Trophoblast cell (in vitro differentiated cells and primary cell): Measurements from ENCODE around the gene SRRM5. TPM values are rescaled to one million over a fixed set of nuclear protein-coding genes. Genes with fewer than 3 reads are reported as not detected.

Experiments used
- DNase-seq, 2 donors: peaks; one replicate each; pipeline ENCODE4 v3.0.0-alpha.2; 2016
- H2AFZ ChIP-seq: 2 replicates; pipeline ENCODE4 v1.6.1; 2013; ENCODE audit warnings: low read length, moderate library complexity, mild to moderate bottlenecking; ENCODE audit not compliant: insufficient read depth, poor library complexity
- H2AK5ac ChIP-seq: 2 replicates; pipeline ENCODE4 v1.6.1; 2013; ENCODE audit warnings: mild to moderate bottlenecking, low read length
- H2BK120ac ChIP-seq: 2 replicates; pipeline ENCODE4 v1.6.1; 2013; ENCODE audit warnings: low read length, mild to moderate bottlenecking, moderate library complexity; ENCODE audit not compliant: insufficient read depth, poor library complexity
- H2BK12ac ChIP-seq: 2 replicates; pipeline ENCODE4 v1.6.1; 2013; ENCODE audit warnings: mild to moderate bottlenecking, low read length, moderate library complexity
- H2BK5ac ChIP-seq: 2 replicates; pipeline ENCODE4 v1.6.1; 2013; ENCODE audit warnings: low read length, low read depth, moderate library complexity, mild to moderate bottlenecking; ENCODE audit not compliant: poor library complexity
- H3K14ac ChIP-seq: 2 replicates; pipeline ENCODE4 v1.6.1; 2013; ENCODE audit warnings: mild to moderate bottlenecking, low read length
- H3K18ac ChIP-seq: 2 replicates; pipeline ENCODE4 v1.6.1; 2013; ENCODE audit warnings: mild to moderate bottlenecking, low read length
- H3K23ac ChIP-seq: 2 replicates; pipeline ENCODE4 v1.6.1; 2013; ENCODE audit warnings: low read length
- H3K27ac ChIP-seq: 2 replicates; pipeline ENCODE4 v1.5.1; 2013; ENCODE audit warnings: low read depth, mild to moderate bottlenecking, inconsistent platforms, low read length, moderate library complexity
- H3K27me3 ChIP-seq: 2 replicates; pipeline ENCODE4 v1.6.1; 2013; ENCODE audit warnings: inconsistent platforms, mild to moderate bottlenecking, low read length, moderate library complexity; ENCODE audit not compliant: insufficient read depth
- H3K36me3 ChIP-seq, 2 experiments: 1 replicate in 1 of 2; 2 replicates in 1 of 2; pipeline ENCODE4 v1.6.1; 2013; ENCODE audit warnings: low read length in 2 of 2, mild to moderate bottlenecking in 2 of 2, moderate library complexity in 1 of 2; ENCODE audit not compliant: insufficient read depth in 2 of 2, control insufficient read depth in 1 of 2
- H3K4ac ChIP-seq: 2 replicates; pipeline ENCODE4 v1.6.1; 2013; ENCODE audit warnings: low read depth, mild to moderate bottlenecking, low read length, moderate library complexity
- H3K4me1 ChIP-seq, 2 experiments: 1 replicate in 1 of 2; 2 replicates in 1 of 2; pipeline ENCODE4 v1.6.1; 2013; ENCODE audit warnings: low read length in 2 of 2, mild to moderate bottlenecking in 2 of 2, moderate library complexity in 1 of 2; ENCODE audit not compliant: insufficient read depth in 2 of 2, control insufficient read depth in 1 of 2
- H3K4me2 ChIP-seq: 2 replicates; pipeline ENCODE4 v1.6.1; 2013; ENCODE audit warnings: inconsistent platforms, mild to moderate bottlenecking, low read length, moderate library complexity
- H3K4me3 ChIP-seq: 2 replicates; pipeline ENCODE4 v1.5.1; 2013; ENCODE audit warnings: mild to moderate bottlenecking, low read depth, low read length, inconsistent platforms
- H3K79me1 ChIP-seq: one replicate; pipeline ENCODE4 v1.6.1; 2013; ENCODE audit warnings: low read length
- H3K79me2 ChIP-seq: 2 replicates; pipeline ENCODE4 v1.6.1; 2013; ENCODE audit warnings: low read length, mild to moderate bottlenecking; ENCODE audit not compliant: control insufficient read depth, insufficient read depth, poor library complexity
- H3K9ac ChIP-seq: 2 replicates; pipeline ENCODE4 v1.6.1; 2013; ENCODE audit warnings: mild to moderate bottlenecking, low read length
- H3K9me3 ChIP-seq: 2 replicates; pipeline ENCODE4 v1.6.1; 2013; ENCODE audit warnings: low read depth, mild to moderate bottlenecking, control low read depth, inconsistent platforms, low read length; ENCODE audit not compliant: insufficient read depth
- H4K12ac ChIP-seq: 2 replicates; pipeline ENCODE4 v1.6.1; 2013; ENCODE audit warnings: low read depth, mild to moderate bottlenecking, low read length, moderate library complexity
- H4K8ac ChIP-seq: 2 replicates; pipeline ENCODE4 v1.6.1; 2013; ENCODE audit warnings: low read depth, mild to moderate bottlenecking, low read length, moderate library complexity
- H4K91ac ChIP-seq: one replicate; pipeline ENCODE4 v1.6.1; 2013; ENCODE audit warnings: low read depth, mild to moderate bottlenecking, low read length, moderate library complexity
- WGBS: extraction: QIAGEN DNeasy Blood & Tissue Kit; methylation state at CpG from one replicate; pipeline ENCODE4 v1.1.7; 2013; ENCODE audit warnings: missing lambda C conversion rate; ENCODE audit not compliant: insufficient read length, insufficient coverage; ENCODE audit errors: extremely low coverage; 5-methylcytosine and 5-hydroxymethylcytosine counted together
- polyA plus RNA-seq: library from polyadenylated mRNA; stranded (reverse); fragments of 200-250 nt; gene quantifications from 2 replicates; pipeline ENCODE4 v1.2.3, GENCODE V29; 2013

Gene SRRM5, protein sequence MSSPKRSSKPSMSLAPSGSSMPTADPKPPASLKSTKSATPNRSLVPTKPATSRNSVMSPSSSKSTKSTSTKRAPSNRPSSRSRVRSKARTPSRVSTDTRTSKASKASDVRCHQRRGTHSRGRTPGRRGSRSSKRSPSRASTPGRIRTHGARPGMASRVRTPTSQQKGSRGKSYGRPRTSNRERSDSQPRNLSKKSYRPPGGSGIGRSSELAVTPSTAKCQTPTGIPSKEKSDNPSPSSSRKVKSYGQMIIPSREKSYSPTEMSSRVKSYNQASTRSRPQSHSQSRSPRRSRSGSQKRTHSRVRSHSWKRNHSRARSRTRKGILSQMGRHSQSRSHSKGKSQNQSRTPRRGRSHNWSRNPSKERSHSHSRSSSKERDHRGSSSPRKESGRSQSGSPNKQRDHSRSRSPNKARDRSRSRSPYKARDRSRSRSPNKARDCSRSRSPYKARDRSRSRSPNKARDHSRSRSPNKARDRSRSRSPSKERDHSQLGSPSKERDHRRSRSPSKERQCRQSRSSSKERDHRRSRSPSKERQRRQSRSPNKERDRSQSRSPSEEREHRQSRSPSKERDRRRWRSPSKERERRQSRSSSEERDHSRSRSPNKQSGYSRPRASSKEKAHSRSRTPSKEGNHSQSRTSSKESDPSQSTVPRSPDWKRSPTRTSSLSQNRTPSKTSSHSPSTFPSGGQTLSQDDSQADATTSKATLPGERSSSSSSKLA
- 0.27 and 0.29 TPM in 2 replicates for polyA plus RNA-seq

DNA sequence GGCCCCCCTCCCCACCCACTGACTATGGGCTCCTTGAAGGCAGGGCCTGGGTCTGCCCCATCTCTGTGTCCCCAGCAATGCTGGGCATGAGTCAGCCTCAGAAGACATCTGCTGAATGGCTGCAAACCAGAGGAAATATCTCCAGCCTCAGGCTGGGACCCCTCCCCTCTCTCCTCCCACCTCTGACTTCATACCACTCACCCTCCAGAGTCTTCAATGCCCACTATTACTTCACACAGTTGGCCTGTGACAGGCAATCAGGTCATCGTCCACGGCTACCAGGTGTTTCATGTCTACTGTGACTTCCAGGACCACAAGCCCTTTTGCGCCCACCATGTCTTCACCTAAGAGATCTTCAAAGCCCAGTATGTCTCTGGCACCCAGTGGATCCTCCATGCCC, at the start of gene SRRM5:
Gene SRRM5, plus strand, starts transcription at position 301 of the 400 bp plus-strand sequence. Its CDS starts 34 bp downstream, at position 335.
- H3K4me2 ChIP-seq, result no peak within 1 kb of the TSS
- H3K9ac ChIP-seq, result no peak within 1 kb of the TSS
- no peaks in the 10 kb centered on the region for H3K79me2 ChIP-seq
- H3K27ac ChIP-seq, result no peak within 1 kb of the TSS
- H3K36me3 ChIP-seq, result peaks cover 33 to 46% of the 10 kb centered on the region in 2 experiments
- H3K4me1 ChIP-seq, result no peaks in the 10 kb centered on the region
- no peak within 1 kb of the TSS for H3K14ac ChIP-seq
- no peak within 1 kb of the TSS for H3K4ac ChIP-seq
- WGBS, result no CpG with 5 or more reads among the region's 3 CpGs
- H2BK120ac ChIP-seq, result no peak within 1 kb of the TSS
- H3K23ac ChIP-seq, result no peak within 1 kb of the TSS
- H3K4me3 ChIP-seq, result no peak within 1 kb of the TSS
- H3K27me3 ChIP-seq, result no peaks in the 10 kb centered on the region
- H2AK5ac ChIP-seq, result no peak within 1 kb of the TSS
- H3K9me3 ChIP-seq, result peaks cover 1% of the 10 kb centered on the region
- no peak within 1 kb of the TSS for H2BK12ac ChIP-seq
- H2AFZ ChIP-seq, result no peak within 1 kb of the TSS
- H3K79me1 ChIP-seq, result no peaks in the 10 kb centered on the region
- DNase-seq, result no peak
- H4K12ac ChIP-seq, result no peak within 1 kb of the TSS
- H4K8ac ChIP-seq, result no peak within 1 kb of the TSS
- H2BK5ac ChIP-seq, result no peak within 1 kb of the TSS
- no peak within 1 kb of the TSS for H4K91ac ChIP-seq
- H3K18ac ChIP-seq, result no peak within 1 kb of the TSS

- H3K4me1 ChIP-seq, result no peaks in the 10 kb centered on the region
- no peak overlapping the region for H2AK5ac ChIP-seq
- H3K4ac ChIP-seq, result no peak overlapping the region
- no peak overlapping the region for H2BK5ac ChIP-seq
- H3K27me3 ChIP-seq, result no peaks in the 10 kb centered on the region
- peaks cover 25 to 32% of the 10 kb centered on the region in 2 experiments for H3K36me3 ChIP-seq
- no peak overlapping the region for H2BK12ac ChIP-seq
- H3K14ac ChIP-seq, result no peak overlapping the region
- no peak overlapping the region for H3K18ac ChIP-seq
- H3K9ac ChIP-seq, result no peak overlapping the region
- no peak overlapping the region for H4K8ac ChIP-seq
- no peaks in the 10 kb centered on the region for H3K79me1 ChIP-seq
- no peak overlapping the region for H4K91ac ChIP-seq
- no peak overlapping the region for H4K12ac ChIP-seq
- H2BK120ac ChIP-seq, result no peak overlapping the region
- no peak for DNase-seq
- WGBS, result no CpG with 5 or more reads among the region's 6 CpGs
- no peaks in the 10 kb centered on the region for H3K79me2 ChIP-seq
- no peak overlapping the region for H3K23ac ChIP-seq
- no peak overlapping the region for H3K4me2 ChIP-seq
- H3K27ac ChIP-seq, result no peak overlapping the region
- no peak overlapping the region for H2AFZ ChIP-seq
- no peaks in the 10 kb centered on the region for H3K9me3 ChIP-seq
- H3K4me3 ChIP-seq, result no peak overlapping the region
These were observed 49.6 kb upstream of the SRRM5 start for GRCh38 chr19:43562226-43562697.

GRCh38 chr19:43562698-43563241, 49.1 kb upstream of the SRRM5 start:
- no peak overlapping the region for H3K18ac ChIP-seq
- no peaks in the 10 kb centered on the region for H3K79me1 ChIP-seq
- H4K12ac ChIP-seq, result no peak overlapping the region
- H4K8ac ChIP-seq, result no peak overlapping the region
- H3K4me2 ChIP-seq, result no peak overlapping the region
- H3K79me2 ChIP-seq, result no peaks in the 10 kb centered on the region
- H3K9ac ChIP-seq, result no peak overlapping the region
- H2AFZ ChIP-seq, result no peak overlapping the region
- H2BK5ac ChIP-seq, result no peak overlapping the region
- WGBS, result no CpG with 5 or more reads among the region's 14 CpGs
- no peaks in the 10 kb centered on the region for H3K27me3 ChIP-seq
- H2AK5ac ChIP-seq, result no peak overlapping the region
- H3K27ac ChIP-seq, result no peak overlapping the region
- no peaks in the 10 kb centered on the region for H3K4me1 ChIP-seq
- H3K14ac ChIP-seq, result no peak overlapping the region
- no peak overlapping the region for H2BK120ac ChIP-seq
- H3K36me3 ChIP-seq, result peaks cover 25 to 32% of the 10 kb centered on the region in 2 experiments
- H3K23ac ChIP-seq, result no peak overlapping the region
- no peak overlapping the region for H4K91ac ChIP-seq
- H2BK12ac ChIP-seq, result no peak overlapping the region
- H3K4me3 ChIP-seq, result no peak overlapping the region
- DNase-seq, result peak; percentile 44 to 54
- no peak overlapping the region for H3K4ac ChIP-seq
- no peaks in the 10 kb centered on the region for H3K9me3 ChIP-seq

DNA sequence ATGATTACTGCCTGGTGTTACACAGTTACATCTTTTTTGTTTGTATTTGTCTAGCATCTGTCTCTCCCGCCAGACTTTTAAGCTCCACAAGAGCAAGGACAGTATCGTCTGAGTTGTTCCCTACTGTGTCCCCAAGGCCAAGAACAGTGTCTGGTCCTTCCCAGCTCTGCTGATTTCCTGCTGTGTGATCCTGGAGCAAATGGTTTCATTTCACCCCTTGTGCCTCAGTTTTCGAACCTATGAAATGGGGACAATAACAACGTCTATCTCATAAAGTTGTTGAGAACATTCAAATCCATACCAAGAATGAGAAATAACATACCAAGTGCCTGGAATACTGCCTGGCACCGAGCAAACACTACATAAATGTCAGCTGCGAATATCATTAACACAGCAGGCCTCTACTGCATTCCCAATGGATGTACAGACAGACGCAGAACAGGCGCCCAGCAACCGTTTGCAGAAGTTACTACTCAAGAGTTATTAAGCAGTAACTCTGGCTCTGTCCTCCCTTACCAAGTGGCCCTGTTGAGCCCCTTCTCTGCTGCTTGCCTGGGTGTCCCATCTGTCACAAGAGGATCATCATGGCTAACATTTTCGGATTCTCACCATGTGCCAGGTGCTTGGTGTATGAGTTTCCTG, 48.0 kb upstream of the SRRM5 start:
- no peak overlapping the region for H2AFZ ChIP-seq
- H3K9ac ChIP-seq, result no peak overlapping the region
- no peak overlapping the region for H2BK5ac ChIP-seq
- no peaks in the 10 kb centered on the region for H3K79me2 ChIP-seq
- H2AK5ac ChIP-seq, result no peak overlapping the region
- no peak overlapping the region for H3K4me2 ChIP-seq
- no peak overlapping the region for H4K91ac ChIP-seq
- no peak overlapping the region for H3K14ac ChIP-seq
- H3K4me1 ChIP-seq, result no peaks in the 10 kb centered on the region
- DNase-seq, result no peak
- no peak overlapping the region for H2BK12ac ChIP-seq
- H4K8ac ChIP-seq, result no peak overlapping the region
- no CpG with 5 or more reads among the region's 10 CpGs for WGBS
- H3K36me3 ChIP-seq, result peaks cover 22 to 30% of the 10 kb centered on the region in 2 experiments
- H3K4me3 ChIP-seq, result no peak overlapping the region
- H3K23ac ChIP-seq, result no peak overlapping the region
- H3K27me3 ChIP-seq, result no peaks in the 10 kb centered on the region
- no peak overlapping the region for H3K18ac ChIP-seq
- no peaks in the 10 kb centered on the region for H3K79me1 ChIP-seq
- H2BK120ac ChIP-seq, result no peak overlapping the region
- H3K27ac ChIP-seq, result no peak overlapping the region
- H3K4ac ChIP-seq, result no peak overlapping the region
- H4K12ac ChIP-seq, result no peak overlapping the region
- no peaks in the 10 kb centered on the region for H3K9me3 ChIP-seq
